SKM-1 treated with dmso at 0.1 percent for 144 hours (cell line): ENCODE measurements around the gene ILF2.
"Not testable (repeated sequence)": the region's sequence is repeated elsewhere in the genome, so short reads cannot be mapped to it uniquely, and the experiment has no call there.

Experiments
- DNase-seq: peaks from one replicate; lab custom pipeline; 2025; ENCODE audit not compliant: unreplicated experiment; lab: John Stamatoyannopoulos, UW

The ILF2 gene

DNA sequence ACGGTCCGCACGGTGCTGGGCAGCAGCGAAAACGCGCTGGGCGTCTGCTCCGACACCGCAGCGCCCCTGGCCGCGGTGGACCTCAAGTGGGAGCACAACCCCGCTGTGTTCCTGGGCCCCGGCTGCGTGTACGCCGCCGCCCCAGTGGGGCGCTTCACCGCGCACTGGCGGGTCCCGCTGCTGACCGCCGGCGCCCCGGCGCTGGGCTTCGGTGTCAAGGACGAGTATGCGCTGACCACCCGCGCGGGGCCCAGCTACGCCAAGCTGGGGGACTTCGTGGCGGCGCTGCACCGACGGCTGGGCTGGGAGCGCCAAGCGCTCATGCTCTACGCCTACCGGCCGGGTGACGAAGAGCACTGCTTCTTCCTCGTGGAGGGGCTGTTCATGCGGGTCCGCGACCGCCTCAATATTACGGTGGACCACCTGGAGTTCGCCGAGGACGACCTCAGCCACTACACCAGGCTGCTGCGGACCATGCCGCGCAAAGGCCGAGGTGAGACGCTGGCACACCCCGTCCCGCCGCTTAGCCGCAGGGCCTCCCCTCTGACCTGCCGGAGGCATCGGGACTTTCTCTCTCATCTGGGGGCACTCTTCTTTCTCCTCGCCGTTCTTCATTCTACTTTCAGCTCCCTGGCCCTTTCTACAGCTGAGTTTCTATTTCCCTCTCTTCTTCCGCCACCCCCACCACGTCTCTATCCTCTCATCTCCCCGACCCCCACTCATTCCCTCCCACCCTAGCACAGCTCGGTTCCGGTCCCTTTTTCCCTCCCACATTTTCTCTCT, 8.7 kb upstream of the ILF2 start:
- no peak for DNase-seq

GRCh38 chr1:153678519-153679336, 7.9 kb upstream of the ILF2 start, which contains the start of gene NPR1:
Gene NPR1 (plus strand): TSS chr1:153678688. CDS start chr1:153679109, 421 bp downstream.
- DNase-seq, result no peak

- DNase-seq, result peak; percentile 69
Observed at GRCh38 chr1:153677718-153678518, 7.1 kb upstream of the ILF2 start.

DNA sequence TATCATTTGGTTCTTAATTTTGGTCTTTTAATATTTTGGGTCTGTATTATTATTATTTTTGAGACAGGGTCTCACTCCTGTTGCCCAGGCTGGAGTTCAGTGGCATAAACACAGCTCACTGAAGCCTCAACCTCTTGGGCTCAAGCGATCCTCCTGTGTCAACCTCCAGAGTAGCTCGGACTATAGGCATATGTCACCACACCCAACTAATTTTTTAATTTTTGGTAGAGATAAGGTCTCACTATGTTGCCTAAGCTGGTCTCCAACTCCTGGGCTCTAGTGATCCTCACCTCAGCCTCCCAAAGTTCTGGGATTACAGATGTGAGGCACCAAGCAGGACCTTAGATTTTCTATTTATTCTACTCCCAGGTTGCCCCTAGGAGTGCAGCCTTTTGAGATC, 2.7 kb upstream of the ILF2 start:
- no peak for DNase-seq

GRCh38 chr1:153671628-153672353, 998 bp upstream of the ILF2 start:
- DNase-seq, result peak; percentile 63

- DNase-seq, result no peak
Observed at GRCh38 chr1:153670257-153670858, 435 bp downstream of the ILF2 start.

GRCh38 chr1:153669606-153670005, 1.2 kb downstream of the ILF2 start:
- no peak for DNase-seq

GRCh38 chr1:153668672-153669071, 2.1 kb downstream of the ILF2 start:
- DNase-seq, result not testable (repeated sequence)

- no peak for DNase-seq
Observed at GRCh38 chr1:153667439-153667838, 3.4 kb downstream of the ILF2 start.

- DNase-seq, result peak; percentile 18
Observed at GRCh38 chr1:153663211-153663610, 7.6 kb downstream of the ILF2 start.

DNA sequence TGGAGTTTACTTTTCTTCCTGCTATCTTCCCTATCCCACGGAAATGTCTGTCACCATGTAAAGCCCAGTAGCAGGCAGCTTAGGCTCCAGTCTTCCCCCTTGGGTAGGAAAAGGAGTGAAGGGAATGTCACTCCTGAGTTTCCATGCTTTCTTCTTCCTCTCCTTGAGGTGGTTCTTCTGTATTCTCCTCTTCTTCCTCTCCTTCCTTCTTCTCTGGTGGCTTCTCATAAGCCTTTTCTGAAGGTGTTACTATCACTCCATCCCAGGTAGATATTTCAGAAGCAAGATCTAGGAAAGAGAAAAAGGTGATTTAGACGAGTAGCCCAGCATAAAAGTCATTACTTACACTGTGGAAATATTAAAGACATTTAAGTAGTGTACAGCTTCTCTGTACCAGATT, 8.5 kb downstream of the ILF2 start:
- no peak for DNase-seq

- no peak for DNase-seq
Observed at GRCh38 chr1:153661111-153661708, 9.6 kb downstream of the ILF2 start.

GRCh38 chr1:153659656-153660055, 11.1 kb downstream of the ILF2 start:
- no peak for DNase-seq

- DNase-seq, result no peak
Observed at GRCh38 chr1:153659175-153659534, 11.6 kb downstream of the ILF2 start.

DNA sequence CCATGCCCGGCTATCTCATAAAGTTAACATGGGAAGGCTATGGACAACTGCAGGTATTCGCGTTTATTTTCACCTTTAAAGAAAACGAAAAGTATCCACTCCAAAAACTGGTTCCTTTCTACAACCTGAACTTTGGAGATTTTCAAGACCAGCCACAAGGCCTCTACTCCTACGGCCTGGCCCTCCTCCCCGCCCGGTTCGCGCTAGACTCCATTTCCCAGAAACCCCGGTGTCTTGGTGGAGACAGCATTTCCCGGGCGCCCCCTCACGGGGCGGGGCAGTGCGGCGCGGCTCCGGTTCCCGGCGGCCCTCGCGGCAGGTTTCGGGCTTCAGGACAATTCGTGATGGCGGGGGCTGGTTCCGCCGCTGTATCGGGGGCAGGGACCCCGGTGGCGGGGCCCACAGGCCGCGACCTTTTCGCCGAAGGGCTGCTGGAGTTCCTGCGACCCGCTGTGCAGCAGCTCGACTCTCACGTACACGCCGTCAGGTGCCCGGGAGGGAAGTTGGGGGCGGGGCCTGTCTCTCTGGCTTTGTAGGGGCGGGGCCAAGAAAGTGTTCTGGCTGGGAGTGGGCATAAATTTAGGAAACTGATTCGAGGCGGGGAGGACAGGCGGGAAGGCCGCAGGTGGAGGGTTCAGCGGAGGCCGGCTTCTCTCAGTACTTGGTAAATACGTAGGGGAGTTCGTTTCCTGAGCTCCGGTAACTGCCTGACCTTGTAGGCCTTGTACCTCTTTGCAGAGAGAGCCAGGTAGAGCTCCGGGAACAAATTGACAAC, 12.2 kb downstream of the ILF2 start, which contains the start of gene SNAPIN:
TSS of gene SNAPIN (plus strand) at position 304 of the 775 bp plus-strand sequence. CDS start at position 345, 41 bp downstream.
- DNase-seq, result peak; percentile 96

- no peak for DNase-seq
Observed at GRCh38 chr1:153655333-153655732, 15.5 kb downstream of the ILF2 start.

DNA sequence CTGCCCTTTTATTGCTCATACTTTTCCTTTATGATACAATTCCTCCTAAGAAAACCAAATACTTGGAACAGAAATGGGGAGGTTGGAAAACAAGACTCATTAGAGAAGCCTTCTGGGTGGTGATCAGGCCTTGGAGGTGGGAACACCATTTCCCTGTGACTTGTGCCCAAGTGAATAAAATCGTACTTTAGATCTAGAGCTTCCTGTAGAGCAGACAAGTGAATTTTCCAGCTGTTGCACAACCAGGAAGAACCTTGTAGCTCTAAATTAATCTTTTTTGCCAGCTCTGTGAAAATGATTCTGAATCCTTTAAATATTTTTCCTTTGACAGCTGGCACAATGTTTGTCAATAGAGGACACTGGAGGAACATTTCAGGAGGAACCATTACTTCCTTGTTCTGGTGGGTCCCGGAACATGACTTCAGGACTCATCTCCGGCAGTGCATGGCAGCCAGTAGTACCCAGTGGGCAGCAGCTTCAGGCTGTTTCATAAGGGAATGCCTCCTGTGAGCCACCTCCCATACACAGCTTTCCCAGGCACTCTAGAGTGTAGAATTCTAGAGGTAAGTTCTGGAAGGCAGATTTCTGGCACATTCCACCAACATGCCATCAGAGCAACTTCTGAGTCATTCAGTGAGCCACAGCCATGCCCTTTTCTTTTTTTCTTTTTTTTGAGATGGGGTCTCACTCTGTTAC, 17.8 kb downstream of the ILF2 start:
- no peak for DNase-seq

GRCh38 chr1:153651771-153652170, 19.0 kb downstream of the ILF2 start:
- no peak for DNase-seq
